Measurements from ENCODE around the gene NACC2. TPM values are rescaled to one million over a fixed set of nuclear protein-coding genes. Genes with fewer than 3 reads are reported as not detected.
"Not testable (repeated sequence)": the region's sequence is repeated elsewhere in the genome, so short reads cannot be mapped to it uniquely, and the experiment has no call there.

The NACC2 gene
- total and polyA plus RNA-seq, 8 donors = 3.6 to 29.5 (median 5.5) TPM

DNA sequence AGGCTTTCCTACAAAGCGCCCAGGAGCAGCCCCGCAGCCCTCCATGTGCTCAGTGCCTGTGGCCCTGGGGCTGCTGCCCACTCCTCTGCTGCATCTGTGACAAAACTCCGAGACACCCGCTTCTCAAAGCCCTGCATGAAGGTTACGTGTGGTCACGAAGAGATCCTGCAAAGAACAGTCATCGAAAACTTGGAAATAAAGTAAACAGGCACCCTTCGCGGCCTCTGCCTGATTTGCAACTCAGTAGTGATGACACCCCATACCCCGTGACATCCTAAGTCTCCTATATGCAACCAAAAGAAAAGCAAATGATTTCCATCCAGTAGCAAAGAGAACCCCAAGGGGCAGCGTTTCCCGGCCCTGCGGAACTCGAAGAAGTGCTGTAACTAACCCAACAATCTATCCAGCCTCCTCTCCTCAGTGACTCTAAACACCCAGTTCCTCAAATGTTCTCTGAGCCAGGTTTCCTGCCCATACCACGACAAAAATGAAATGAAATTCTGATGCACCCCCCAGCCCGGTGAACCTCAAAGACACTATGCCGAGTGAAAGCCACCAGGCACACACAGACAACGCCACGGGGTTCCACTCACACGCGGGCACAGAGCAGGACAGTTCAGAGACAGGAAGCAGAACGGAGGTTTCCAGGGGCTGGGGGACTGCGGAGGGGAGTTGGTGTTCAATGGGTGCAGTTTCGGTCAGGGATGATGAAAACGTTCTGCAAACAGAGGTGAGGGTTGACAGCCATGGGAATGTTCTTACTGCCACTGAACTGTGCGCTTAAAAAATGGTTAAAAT, 19.0 kb downstream of the NACC2 start:
- intact Hi-C loops (cut with DNase I) = no loop called here
- Histone ChIP-seq H3K27ac (peak overlapping the region in 1 of 2 donors; percentile 76), H3K36me3 (peaks cover 0 to 16% of the 10 kb centered on the region in 2 donors), H3K4me1 (peaks cover 8 to 49% of the 10 kb centered on the region in 2 donors), H3K9me3 (no peaks in the 10 kb centered on the region), H3K4me3 (no peak overlapping the region), H3K27me3 (no peaks in the 10 kb centered on the region)
- DNase-seq (peak in 1 of 4 donors; percentile 71), ATAC-seq (no peak)
- TF ChIP-seq, protein P1, sequence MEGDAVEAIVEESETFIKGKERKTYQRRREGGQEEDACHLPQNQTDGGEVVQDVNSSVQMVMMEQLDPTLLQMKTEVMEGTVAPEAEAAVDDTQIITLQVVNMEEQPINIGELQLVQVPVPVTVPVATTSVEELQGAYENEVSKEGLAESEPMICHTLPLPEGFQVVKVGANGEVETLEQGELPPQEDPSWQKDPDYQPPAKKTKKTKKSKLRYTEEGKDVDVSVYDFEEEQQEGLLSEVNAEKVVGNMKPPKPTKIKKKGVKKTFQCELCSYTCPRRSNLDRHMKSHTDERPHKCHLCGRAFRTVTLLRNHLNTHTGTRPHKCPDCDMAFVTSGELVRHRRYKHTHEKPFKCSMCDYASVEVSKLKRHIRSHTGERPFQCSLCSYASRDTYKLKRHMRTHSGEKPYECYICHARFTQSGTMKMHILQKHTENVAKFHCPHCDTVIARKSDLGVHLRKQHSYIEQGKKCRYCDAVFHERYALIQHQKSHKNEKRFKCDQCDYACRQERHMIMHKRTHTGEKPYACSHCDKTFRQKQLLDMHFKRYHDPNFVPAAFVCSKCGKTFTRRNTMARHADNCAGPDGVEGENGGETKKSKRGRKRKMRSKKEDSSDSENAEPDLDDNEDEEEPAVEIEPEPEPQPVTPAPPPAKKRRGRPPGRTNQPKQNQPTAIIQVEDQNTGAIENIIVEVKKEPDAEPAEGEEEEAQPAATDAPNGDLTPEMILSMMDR (IDR thresholded peaks at IDR 0.05) = no peak

DNA sequence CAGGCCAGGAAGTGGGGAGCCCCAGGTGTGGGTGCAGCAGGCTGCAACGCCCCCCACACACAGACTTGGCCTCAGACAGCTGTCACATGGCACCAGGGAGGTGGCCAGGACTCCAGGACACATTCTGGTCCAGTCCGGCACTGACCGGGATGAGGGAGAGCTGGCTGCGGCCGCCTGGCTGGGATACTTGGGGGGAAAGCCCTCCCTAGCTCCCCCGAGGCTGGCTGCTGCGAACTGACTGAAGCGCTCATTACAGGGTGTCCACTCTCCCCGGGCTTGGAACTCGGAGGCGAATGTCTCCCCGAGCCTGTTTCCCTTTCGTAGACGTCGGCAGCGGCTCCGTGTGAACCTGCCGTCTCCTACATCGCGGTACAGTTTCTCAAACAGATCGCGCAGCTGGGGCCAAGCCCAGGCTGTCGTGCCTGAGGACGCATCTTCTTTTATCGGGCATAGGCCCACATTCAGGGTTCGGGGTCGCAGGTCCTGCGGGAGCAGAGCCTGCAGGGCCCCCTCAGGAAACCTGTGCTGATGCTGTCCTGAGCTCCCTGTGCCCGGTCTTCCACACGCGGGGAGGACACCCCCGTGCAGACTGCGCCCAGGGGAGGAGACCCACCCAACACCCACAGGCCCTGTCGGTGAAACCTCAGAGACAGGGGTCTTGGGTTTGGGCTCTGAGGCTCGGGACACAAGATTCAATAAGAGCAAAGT, 19.8 kb downstream of the NACC2 start:
- H3K27me3 ChIP-seq = no peaks in the 10 kb centered on the region
- intact Hi-C loops (cut with DNase I) = no loop called here
- TF ChIP-seq, protein P1 (IDR thresholded peaks at IDR 0.05) = no peak
- DNase-seq (peak in 1 of 4 donors; percentile 30), ATAC-seq (no peak)
- H3K4me1 ChIP-seq = peaks cover 8 to 41% of the 10 kb centered on the region in 2 donors
- peaks cover 0 to 16% of the 10 kb centered on the region in 2 donors for H3K36me3 ChIP-seq
- peak overlapping the region in 1 of 2 donors; percentile 76 for H3K27ac ChIP-seq
- H3K9me3 ChIP-seq = no peaks in the 10 kb centered on the region
- H3K4me3 ChIP-seq = no peak overlapping the region

DNA sequence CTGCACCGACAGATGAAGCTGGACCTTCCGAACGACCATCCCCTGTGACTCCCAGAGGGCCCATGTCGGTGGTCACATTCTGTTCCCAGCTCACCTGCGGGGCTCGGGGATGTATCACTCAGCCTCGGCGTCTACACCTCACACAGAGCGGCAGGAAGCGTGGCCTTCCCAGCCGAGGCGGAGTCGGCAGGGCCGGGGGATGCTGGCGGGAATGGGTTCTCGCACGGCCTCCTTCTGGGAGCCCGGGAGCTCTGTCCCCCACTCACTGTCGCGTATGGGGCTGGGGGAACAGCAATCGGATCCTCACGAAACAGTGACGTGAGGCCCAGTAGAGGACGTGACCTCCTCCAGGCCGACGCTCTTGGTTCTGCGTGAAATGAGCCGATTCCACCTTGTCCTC, 20.4 kb downstream of the NACC2 start:
- no peak overlapping the region for H3K27ac ChIP-seq
- peak in 2 of 4 donors; percentile 23 to 74 for DNase-seq
- no peaks in the 10 kb centered on the region for H3K9me3 ChIP-seq
- H3K4me3 ChIP-seq = no peak overlapping the region
- peaks cover 4 to 35% of the 10 kb centered on the region in 2 donors for H3K4me1 ChIP-seq
- intact Hi-C loops (cut with DNase I) = no loop called here
- H3K36me3 ChIP-seq = peaks cover 0 to 16% of the 10 kb centered on the region in 2 donors
- TF ChIP-seq, protein P1 (IDR thresholded peaks at IDR 0.05) = no peak
- H3K27me3 ChIP-seq = no peaks in the 10 kb centered on the region
- no peak for ATAC-seq

DNA sequence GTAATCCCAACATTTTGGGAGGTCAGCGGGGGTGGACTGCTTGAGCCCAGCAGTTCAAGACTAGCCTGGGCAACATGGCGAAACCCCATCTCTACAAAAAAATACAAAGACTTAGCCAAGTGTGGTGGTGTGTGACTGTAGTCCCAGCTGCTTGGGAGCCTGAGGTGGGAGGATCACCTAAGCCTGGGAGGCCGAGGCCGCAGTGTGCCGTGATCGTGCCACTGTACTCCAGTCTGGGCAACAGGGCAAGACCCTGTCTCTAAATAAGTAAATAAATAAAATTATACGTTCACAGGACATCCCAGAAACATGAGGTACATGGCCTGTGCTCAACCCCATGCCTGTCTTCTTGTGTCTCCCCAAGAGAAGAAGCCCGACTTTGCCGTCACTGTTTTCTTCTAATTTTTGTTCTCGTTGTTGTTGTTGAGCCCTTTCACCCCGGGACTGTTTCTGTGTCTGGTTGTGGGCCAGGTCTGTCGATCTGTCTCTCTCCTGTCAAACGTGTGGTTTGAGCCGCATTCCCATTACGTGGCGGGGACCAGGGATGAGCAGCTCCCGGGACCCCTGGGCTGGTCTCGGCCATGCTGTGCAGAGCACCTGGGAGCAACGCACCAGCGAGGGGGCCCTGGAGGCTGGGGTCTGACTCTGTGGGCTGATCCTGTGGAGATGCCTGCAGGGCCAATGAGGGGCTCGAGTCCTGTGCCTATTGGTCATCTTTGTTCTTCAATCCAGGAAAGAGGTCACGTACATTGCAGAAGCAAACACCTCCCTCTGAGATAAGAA, 32.2 kb downstream of the NACC2 start:
- no peaks in the 10 kb centered on the region for H3K9me3 ChIP-seq
- H3K27ac ChIP-seq = no peak overlapping the region
- peaks cover 10 to 50% of the 10 kb centered on the region in 2 donors for H3K4me1 ChIP-seq
- H3K4me3 ChIP-seq = no peak overlapping the region
- TF ChIP-seq, protein P1 (IDR thresholded peaks at IDR 0.05) = no peak
- H3K36me3 ChIP-seq = peaks cover 0 to 11% of the 10 kb centered on the region in 2 donors
- ATAC-seq (no peak), DNase-seq (no peak)
- no peaks in the 10 kb centered on the region for H3K27me3 ChIP-seq
- intact Hi-C loops (cut with DNase I) = no loop called here

DNA sequence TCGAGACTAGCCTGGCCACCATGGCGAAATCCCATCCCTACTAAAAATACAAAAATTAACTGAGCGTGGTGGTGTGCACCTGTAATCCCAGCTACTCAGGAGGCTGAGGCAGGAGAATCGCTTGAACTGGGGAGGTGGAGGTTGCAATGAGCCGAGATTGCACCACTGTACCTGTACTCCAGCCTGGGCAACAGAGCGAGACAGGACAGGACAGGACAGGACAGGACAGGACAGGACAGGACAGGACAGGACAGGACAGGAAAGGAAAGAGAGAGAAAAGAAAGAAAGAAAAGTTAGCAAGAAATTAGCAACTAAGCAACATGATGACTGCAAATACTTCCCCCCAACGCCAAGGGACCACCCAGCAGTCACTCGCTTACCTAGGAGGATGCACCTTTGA, 33.2 kb downstream of the NACC2 start:
- ATAC-seq; intact Hi-C loops (cut with DNase I); H3K27me3 ChIP-seq: not testable (repeated sequence)

More for the DNA sequence above, 33.2 kb downstream of the NACC2 start:
- Histone ChIP-seq H3K4me1 (peaks cover 10 to 59% of the 10 kb centered on the region in 2 donors), H3K36me3 (peaks cover 0 to 11% of the 10 kb centered on the region in 2 donors)
- not testable (repeated sequence) for DNase-seq, H3K9me3 ChIP-seq, H3K4me3 ChIP-seq, H3K27ac ChIP-seq

All from left lung (tissue), 10 donors.